GM18520 (cell line): ENCODE measurements around the gene ARHGAP21.

Experiments used
- ATAC-seq: cut with Tn5 transposase; IDR thresholded peaks from one replicate; pipeline ENCODE4 v1.9.1; 2021; ENCODE audit not compliant: unreplicated experiment

The ARHGAP21 gene

DNA sequence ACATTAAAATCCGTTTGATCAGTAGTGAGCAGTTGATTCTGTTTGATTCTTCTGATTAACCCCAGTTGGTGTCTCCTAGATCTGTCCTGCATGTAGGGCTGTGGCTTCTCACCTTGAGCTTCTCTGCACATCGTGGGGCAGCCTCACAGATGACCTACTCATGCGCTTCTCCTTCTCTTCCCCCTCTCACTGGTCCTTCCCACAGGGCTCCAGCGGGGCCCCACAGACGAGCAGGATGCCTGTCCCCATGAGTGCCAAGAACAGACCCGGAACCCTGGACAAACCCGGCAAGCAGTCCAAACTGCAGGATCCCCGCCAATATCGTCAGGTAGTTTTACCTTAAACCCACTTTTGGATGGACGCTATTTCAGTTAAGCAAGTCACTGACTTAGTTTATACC, 178.9 kb downstream of the ARHGAP21 start:
- no peak for ATAC-seq

DNA sequence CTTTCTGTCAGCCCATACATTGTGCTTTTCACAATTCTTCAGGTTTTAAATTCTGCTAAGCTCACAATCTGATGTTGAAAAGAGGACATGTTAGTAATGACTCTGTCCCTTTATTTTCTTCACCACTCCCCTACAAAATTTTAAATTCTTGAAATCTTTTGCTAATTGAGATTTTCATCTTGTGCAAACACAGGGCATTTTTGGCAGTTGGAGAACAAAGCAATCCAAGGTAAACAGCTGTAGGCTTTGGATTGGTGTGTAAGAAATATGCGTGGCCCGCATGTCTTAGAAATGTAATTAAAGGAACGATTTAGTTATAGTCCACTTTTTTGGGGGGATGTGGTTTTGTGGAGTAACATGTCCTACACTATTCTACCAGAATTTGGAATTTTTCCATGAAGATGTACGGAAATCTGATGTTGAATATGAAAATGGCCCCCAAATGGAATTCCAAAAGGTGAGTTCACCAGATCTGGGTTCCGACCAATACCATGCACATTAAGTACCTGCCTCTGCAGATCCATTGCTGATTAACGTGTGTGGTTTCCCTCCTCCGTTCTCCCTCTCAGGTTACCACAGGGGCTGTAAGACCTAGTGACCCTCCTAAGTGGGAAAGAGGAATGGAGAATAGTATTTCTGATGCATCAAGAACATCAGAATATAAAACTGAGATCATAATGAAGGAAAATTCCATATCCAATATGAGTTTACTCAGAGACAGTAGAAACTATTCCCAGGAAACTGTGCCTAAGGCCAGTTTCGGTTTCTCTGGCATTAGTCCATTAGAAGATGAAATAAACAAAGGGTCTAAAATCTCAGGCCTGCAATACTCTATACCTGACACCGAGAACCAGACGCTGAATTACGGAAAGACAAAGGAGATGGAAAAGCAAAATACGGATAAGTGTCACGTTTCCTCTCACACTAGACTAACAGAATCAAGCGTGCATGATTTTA, 181.1 kb downstream of the ARHGAP21 start:
- ATAC-seq: no peak

DNA sequence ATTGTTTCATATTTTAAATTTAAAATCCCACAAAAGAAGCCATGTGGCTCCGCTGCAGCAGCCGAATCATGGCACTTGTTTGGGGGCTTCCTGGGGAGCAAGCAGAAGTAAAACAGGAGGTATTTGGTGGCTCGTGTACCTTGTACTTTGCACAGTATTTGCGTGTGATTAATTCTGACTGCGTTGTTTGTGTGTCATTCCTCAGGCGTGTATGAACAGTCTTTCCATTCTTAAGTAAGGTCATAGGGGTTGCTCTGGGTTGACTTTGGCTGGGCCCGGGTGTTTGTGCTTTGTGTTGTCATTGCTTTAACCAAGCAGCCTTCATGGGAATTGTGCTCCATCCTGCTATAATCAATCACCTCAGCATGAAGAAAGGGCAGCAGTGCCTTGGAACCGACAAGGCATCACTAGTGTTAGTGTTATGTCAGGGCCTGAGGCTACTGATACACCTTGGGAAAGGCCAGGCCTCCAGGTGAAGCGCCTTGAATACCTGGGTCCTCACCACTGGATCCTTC, 182.4 kb downstream of the ARHGAP21 start:
- no peak for ATAC-seq

DNA sequence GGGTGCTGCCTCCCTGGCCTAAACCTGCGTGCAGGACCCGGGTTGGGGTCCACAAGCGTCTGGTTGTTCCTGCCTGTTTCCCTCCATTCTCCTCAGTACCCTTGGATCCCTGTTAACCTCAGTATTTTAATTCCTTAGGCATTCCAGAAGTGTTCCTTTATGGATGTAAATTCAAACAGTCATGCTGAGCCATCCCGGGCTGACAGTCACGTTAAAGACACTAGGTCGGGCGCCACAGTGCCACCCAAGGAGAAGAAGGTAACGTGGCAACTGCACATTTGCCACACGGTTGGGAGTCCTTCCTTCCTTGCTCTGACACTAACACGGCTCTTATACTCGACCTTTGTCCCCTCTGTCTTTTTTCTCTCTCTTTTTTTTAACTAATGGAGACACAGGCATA, 187.1 kb downstream of the ARHGAP21 start:
- ATAC-seq: no peak

DNA sequence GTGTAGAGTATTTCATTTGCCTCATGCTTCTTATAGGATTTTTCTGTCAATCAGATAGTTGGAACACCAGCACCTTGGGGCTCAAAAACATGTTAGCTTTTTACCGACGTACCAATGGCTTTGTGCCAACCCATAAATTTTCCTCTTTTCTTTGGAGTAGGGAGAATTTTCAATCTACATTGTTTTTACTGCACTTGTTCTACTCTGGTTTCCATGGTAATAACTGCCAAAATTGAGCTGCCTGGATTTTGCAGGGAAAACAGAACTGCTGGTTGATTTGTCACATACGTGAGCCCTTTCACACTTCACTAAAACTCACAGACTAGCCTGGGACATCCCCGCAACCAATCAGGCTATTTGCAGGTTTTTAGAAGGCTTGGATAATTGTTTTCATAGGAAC, 189.7 kb downstream of the ARHGAP21 start:
- no peak for ATAC-seq
